NCI-H524 (cell line): Measurements from ENCODE around the gene AGXT.

Experiments
- DNase-seq, 2 experiments: peaks; one replicate each; lab custom pipeline; 2025; lab: John Stamatoyannopoulos, UW

The AGXT gene

DNA sequence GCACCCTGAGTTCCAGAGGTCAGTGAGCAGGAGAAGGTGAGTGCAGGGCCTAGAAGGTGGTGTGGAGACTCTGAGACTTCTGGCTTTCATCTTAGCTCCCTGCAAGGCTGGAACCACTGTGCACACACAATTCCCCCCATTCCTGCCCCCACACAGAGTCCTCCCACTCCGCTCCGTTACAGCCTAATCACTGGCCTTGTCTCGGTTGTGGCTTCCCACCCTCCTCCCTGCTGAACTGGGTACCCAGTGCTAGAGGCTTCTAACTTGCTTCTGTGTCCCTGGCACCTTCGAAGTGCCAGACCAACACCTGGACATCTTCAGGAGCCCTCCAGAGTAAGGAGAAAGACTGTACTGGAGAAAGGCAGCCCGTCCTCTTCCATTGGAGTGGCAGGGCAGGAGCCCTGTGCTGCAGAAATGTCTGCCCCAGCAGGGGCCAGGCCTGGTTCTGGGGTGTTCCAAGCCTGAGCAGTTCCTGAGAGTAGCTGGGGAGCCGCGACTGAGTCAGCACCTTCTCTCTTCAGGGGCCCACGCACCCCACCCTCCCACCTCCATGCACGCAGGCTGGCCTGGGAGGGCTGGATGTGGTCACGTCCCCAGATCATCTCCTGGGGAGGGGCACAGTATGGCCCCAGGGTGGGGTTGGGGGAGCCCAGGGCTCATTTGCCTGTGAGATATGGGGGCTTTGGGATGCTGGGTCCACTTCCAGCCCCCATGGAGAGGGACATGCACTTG lies 60.9 kb downstream of the AGXT start:
- DNase-seq, result no peak
